ENCODE results near the gene IL12RB1. TPM values are rescaled to one million over a fixed set of nuclear protein-coding genes. Genes with fewer than 3 reads are reported as not detected.
"Not testable (repeated sequence)": the region's sequence is repeated elsewhere in the genome, so short reads cannot be mapped to it uniquely, and the experiment has no call there.

Gene IL12RB1
- total RNA-seq, 1 donor from 2014 or later: not detected

DNA sequence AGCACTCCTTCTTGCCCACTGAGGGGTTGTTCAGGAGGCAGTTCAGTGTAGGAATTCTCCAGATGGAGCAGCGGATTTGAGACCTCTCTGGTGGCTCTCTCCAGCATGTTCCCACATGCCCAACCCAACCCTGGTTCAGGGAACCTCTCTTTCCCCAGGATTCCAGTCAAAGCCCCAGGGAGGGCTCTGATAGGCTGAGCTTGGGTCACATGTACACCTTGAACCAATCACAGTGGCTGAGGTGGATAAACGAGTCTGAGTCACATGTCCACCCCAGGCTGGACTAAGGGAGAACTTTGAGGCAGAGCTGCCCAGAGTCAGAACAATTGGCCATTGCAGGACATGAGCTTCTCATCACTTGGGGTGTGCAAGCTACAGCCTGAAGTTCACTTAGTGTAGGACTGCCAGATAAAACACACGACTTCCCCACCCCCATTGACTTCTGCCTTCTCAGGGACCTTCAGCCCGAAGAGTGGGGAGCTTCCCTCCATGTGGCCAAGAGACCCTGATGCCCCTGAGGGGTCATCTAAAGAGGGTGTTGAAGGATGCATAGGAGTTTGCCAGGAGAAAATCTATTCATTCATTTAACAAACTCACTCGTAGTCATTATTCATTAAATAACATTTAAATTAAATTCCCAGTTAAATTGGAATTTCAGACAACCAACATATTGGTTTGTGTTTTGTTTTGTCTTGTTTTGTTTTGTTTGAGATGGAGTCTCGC, 6.9 kb upstream of the IL12RB1 start:
- no peaks in the 10 kb centered on the region for H3K9me3 Mint-ChIP-seq (ENCODE audit: low read depth)
- no peak for DNase-seq (ENCODE audit: low spot score)
- peaks cover 2% of the 10 kb centered on the region for H3K27me3 Mint-ChIP-seq (ENCODE audit: low read depth)
- H3K4me3 Mint-ChIP-seq (ENCODE audit: unreplicated experiment): no peak overlapping the region
- peak overlapping the region; percentile 61 for H3K27ac Mint-ChIP-seq (ENCODE audit: unreplicated experiment)
- H3K4me1 Mint-ChIP-seq (ENCODE audit: low read depth): peaks cover 28% of the 10 kb centered on the region
- TF ChIP-seq, protein P1, sequence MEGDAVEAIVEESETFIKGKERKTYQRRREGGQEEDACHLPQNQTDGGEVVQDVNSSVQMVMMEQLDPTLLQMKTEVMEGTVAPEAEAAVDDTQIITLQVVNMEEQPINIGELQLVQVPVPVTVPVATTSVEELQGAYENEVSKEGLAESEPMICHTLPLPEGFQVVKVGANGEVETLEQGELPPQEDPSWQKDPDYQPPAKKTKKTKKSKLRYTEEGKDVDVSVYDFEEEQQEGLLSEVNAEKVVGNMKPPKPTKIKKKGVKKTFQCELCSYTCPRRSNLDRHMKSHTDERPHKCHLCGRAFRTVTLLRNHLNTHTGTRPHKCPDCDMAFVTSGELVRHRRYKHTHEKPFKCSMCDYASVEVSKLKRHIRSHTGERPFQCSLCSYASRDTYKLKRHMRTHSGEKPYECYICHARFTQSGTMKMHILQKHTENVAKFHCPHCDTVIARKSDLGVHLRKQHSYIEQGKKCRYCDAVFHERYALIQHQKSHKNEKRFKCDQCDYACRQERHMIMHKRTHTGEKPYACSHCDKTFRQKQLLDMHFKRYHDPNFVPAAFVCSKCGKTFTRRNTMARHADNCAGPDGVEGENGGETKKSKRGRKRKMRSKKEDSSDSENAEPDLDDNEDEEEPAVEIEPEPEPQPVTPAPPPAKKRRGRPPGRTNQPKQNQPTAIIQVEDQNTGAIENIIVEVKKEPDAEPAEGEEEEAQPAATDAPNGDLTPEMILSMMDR (IDR thresholded peaks at IDR 0.05): no peak
- no peaks in the 10 kb centered on the region for H3K36me3 Mint-ChIP-seq (ENCODE audit: low read depth)

DNA sequence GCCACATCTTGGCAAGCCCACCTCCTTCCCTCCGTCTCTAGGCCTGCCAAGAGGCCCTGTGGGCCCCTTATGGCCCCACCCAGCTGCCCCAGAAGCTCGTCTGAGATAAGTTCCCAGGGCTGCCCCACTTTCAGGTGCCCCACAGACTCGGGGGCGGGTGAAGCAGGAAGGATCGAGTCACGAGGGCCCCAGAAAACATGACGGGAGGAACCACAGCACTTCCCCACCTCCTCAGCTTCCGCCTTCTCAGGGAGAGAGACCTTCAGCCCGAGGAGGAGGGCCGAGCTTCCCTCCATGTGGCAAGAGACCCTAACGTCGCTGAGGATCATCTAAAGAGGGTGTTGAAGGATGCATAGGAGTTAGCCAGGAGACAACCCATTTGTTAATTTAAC, 4.5 kb upstream of the IL12RB1 start:
- H3K36me3 Mint-ChIP-seq (ENCODE audit: low read depth): no peaks in the 10 kb centered on the region

DNA sequence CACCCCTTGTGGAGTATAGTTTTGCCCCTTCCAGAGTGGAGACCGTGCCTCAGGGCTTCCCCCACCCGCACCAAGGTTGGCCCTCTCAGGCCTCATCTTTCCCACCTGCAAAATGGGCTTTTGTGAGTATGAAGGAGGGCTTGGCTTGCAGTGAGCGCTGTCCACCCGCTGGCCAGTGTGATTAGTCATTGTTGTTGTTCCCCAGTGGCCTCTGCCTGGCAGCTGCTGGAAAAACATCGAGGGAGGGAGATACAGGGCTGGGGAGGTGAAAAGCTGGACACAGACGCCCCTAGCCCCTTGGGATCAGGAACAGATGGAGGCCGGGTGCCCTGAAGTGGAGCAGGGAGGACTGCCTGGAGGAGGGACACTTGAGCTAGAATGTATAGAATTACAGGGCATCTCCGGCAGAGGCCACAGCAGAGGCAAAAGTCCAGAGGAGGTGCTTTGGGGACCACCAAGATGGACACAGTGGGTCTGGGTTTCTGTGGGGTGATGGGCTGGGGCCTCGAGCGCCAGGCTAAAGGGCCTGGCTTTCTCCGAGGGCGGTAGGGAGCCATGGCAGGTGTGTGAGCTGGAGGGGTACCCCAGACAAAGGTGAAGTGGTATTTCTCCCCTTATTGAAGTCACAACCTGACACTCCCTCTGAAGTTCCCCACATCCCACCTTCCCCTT, 3.9 kb upstream of the IL12RB1 start:
- no peak for DNase-seq (ENCODE audit: low spot score)

More for the DNA sequence above, 4.5 kb upstream of the IL12RB1 start:
- H3K27me3 Mint-ChIP-seq (ENCODE audit: low read depth): no peaks in the 10 kb centered on the region
- H3K4me1 Mint-ChIP-seq (ENCODE audit: low read depth): peaks cover 25% of the 10 kb centered on the region
- no peak overlapping the region for H3K4me3 Mint-ChIP-seq (ENCODE audit: unreplicated experiment)
- no peaks in the 10 kb centered on the region for H3K9me3 Mint-ChIP-seq (ENCODE audit: low read depth)
- DNase-seq (ENCODE audit: low spot score): no peak
- no peak overlapping the region for H3K27ac Mint-ChIP-seq (ENCODE audit: unreplicated experiment)
- TF ChIP-seq, protein P1 (IDR thresholded peaks at IDR 0.05): no peak

DNA sequence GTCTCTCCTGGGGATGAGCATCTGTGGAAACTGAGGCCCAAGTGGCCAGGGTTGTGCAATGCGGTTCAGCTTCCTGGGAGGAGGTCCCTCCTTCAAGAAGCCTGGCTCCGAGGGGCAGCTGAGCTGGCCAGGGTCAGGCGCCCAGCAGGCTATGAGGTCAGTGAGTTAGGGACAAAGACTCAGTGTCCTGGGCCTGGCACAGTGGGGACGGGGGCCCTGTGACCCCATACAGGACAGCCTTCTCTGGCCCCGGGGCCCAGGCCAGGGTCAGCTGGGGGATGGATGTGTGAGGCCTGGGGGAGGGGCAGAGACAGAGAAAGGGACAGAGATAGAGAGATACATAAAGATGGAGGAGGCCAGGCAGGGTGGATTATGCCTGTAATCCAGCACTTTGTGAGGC, 3.0 kb upstream of the IL12RB1 start:
- no peak for DNase-seq (ENCODE audit: low spot score)
- H3K4me1 Mint-ChIP-seq (ENCODE audit: low read depth): peaks cover 21% of the 10 kb centered on the region
- TF ChIP-seq, protein P1 (IDR thresholded peaks at IDR 0.05): no peak
- no peaks in the 10 kb centered on the region for H3K27me3 Mint-ChIP-seq (ENCODE audit: low read depth)
- H3K9me3 Mint-ChIP-seq (ENCODE audit: low read depth): no peaks in the 10 kb centered on the region
- no peak overlapping the region for H3K27ac Mint-ChIP-seq (ENCODE audit: unreplicated experiment)
- H3K4me3 Mint-ChIP-seq (ENCODE audit: unreplicated experiment): no peak overlapping the region
- H3K36me3 Mint-ChIP-seq (ENCODE audit: low read depth): no peaks in the 10 kb centered on the region

More for the DNA sequence above, 3.9 kb upstream of the IL12RB1 start:
- peaks cover 25% of the 10 kb centered on the region for H3K4me1 Mint-ChIP-seq (ENCODE audit: low read depth)
- H3K27ac Mint-ChIP-seq (ENCODE audit: unreplicated experiment): no peak overlapping the region
- TF ChIP-seq, protein P1 (IDR thresholded peaks at IDR 0.05): no peak
- no peaks in the 10 kb centered on the region for H3K9me3 Mint-ChIP-seq (ENCODE audit: low read depth)
- no peak overlapping the region for H3K4me3 Mint-ChIP-seq (ENCODE audit: unreplicated experiment)
- H3K27me3 Mint-ChIP-seq (ENCODE audit: low read depth): no peaks in the 10 kb centered on the region
- no peaks in the 10 kb centered on the region for H3K36me3 Mint-ChIP-seq (ENCODE audit: low read depth)

DNA sequence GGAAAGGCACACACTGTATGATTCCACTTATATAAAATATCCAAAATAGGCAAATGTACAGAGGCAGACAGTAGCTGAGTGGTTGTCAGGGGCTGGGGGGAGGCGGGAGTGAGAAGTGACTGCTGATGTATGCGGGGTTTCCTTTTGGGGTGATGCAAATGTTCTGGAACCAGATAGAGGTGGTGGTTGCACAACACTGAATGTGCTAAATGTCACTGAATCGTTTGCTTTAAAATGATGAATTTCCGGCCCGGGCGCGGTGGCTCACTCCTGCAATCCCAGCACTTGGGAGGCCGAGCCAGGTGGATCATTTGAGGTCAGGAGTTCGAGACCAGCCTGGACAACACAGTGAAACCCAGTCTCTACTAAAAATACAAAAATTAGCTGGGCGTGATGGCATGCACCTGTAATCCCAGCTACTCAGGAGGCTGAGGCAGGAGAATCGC, 2.4 kb upstream of the IL12RB1 start:
- H3K4me1 Mint-ChIP-seq (ENCODE audit: low read depth): peaks cover 15% of the 10 kb centered on the region
- not testable (repeated sequence) for H3K36me3 Mint-ChIP-seq (ENCODE audit: low read depth); H3K27ac Mint-ChIP-seq (ENCODE audit: unreplicated experiment); DNase-seq (ENCODE audit: low spot score); H3K9me3 Mint-ChIP-seq (ENCODE audit: low read depth); H3K27me3 Mint-ChIP-seq (ENCODE audit: low read depth); H3K4me3 Mint-ChIP-seq (ENCODE audit: unreplicated experiment)

Data from chondrocyte (in vitro differentiated cells).